Measurements from ENCODE around the gene RPL6.

DNA sequence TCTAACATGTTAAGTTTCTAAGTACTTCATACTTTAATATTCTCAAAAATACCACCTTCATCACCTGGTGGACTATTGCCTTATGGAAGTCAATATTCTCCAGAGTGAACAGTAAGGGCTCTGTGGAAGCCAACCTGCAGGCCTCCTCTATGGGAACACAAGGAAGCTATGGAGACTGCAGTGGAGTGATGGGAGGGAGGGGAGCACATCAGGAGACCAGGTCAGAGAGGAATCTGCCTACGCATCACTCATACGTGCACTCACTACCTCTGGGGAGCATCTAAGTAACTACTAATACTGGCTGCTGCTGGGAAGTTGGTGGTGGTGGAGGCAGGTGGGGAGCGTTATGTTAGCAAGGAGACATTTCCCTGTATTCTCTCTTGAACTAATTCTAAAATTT lies 47.1 kb downstream of the RPL6 start:
- TF ChIP-seq, protein P1, sequence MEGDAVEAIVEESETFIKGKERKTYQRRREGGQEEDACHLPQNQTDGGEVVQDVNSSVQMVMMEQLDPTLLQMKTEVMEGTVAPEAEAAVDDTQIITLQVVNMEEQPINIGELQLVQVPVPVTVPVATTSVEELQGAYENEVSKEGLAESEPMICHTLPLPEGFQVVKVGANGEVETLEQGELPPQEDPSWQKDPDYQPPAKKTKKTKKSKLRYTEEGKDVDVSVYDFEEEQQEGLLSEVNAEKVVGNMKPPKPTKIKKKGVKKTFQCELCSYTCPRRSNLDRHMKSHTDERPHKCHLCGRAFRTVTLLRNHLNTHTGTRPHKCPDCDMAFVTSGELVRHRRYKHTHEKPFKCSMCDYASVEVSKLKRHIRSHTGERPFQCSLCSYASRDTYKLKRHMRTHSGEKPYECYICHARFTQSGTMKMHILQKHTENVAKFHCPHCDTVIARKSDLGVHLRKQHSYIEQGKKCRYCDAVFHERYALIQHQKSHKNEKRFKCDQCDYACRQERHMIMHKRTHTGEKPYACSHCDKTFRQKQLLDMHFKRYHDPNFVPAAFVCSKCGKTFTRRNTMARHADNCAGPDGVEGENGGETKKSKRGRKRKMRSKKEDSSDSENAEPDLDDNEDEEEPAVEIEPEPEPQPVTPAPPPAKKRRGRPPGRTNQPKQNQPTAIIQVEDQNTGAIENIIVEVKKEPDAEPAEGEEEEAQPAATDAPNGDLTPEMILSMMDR (IDR thresholded peaks at IDR 0.05), result no peak
- TF ChIP-seq POLR2A (IDR thresholded peaks at IDR 0.05), result no peak
